Thoracic aorta (tissue), 2 donors: ENCODE measurements around the gene HOATZ. TPM values are rescaled to one million over a fixed set of nuclear protein-coding genes. Genes with fewer than 3 reads are reported as not detected.

Experiments used
- ATAC-seq: fragments of 150-250 bp; one replicate; pipeline ENCODE4 v1.8.0; 2017; ENCODE audit warnings: low read depth; ENCODE audit not compliant: insufficient number of reproducible peaks, low FRiP score
- DNase-seq: peaks from one replicate; pipeline ENCODE4 v3.0.0-alpha.2; 2020; ENCODE audit warnings: low spot score
- H3K27ac ChIP-seq, 2 donors: fragments of 200-600 bp; sonication (generic); 1 replicate in 1 of 2; 2 replicates in 1 of 2; pipeline ENCODE4 v1.5.1; 2016; ENCODE audit warnings: mild to moderate bottlenecking in 2 of 2, moderate library complexity in 2 of 2
- H3K27me3 ChIP-seq: fragments of 200-600 bp; sonication (generic); replicated peaks from 2 replicates; pipeline ENCODE4 v1.6.0; 2016; ENCODE audit warnings: mild to moderate bottlenecking; ENCODE audit not compliant: insufficient read depth
- H3K36me3 ChIP-seq: fragments of 200-600 bp; sonication (generic); one replicate; pipeline ENCODE4 v1.5.1; 2016
- H3K4me1 ChIP-seq, 2 donors: fragments of 200-600 bp; sonication (generic); 1 replicate in 1 of 2; 2 replicates in 1 of 2; pipeline versions ENCODE4 v1.5.1 to v1.6.0; 2016; ENCODE audit warnings: low read depth in 2 of 2, mild to moderate bottlenecking in 1 of 2; ENCODE audit not compliant: control insufficient read depth in 1 of 2
- H3K4me3 ChIP-seq: fragments of 200-600 bp; sonication (generic); 2 replicates; pipeline ENCODE4 v1.5.1; 2016; ENCODE audit warnings: mild to moderate bottlenecking
- H3K9me3 ChIP-seq: fragments of 200-600 bp; sonication (generic); 2 replicates; pipeline ENCODE4 v1.5.1; 2016
- CTCF ChIP-seq: fragments of 200-600 bp; sonication (generic); IDR thresholded peaks from one replicate; pipeline ENCODE4 v1.5.1; 2019; ENCODE audit warnings: antibody characterized with exemption
- total RNA-seq, 2 donors: library from RNA; depleted of rRNA; stranded (reverse); fragments of >200 nt; gene quantifications; one replicate each; pipeline versions ENCODE4 v1.1.0 to v1.2.3, GENCODE V29; 2016

HOATZ gene
- total RNA-seq, 2 donors from 2014 or later = not detected

DNA sequence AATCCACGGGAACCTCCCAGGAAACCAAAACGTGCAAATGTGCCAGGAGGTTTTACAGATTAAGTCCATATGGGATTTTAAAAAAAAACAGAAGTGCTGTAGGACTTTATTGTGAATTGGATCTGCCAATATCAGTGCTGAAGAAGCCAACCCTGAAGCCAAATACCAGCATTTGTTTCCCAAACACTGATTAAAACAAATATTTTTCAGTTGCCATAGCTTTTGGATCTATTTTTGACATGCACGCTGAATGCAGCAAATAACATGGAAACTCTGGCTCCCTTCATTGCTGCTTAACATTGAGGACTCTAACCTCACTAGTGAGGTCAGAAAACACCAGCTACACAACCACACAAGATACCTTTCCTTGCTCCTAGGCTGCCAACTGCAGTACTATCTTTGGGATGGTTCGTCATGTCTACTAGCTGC is 59.3 kb downstream of the HOATZ start:
- H3K27me3 ChIP-seq = no peaks in the 10 kb centered on the region
- ATAC-seq (no peak), DNase-seq (no peak)
- H3K4me1 ChIP-seq = peaks cover 3 to 7% of the 10 kb centered on the region in 2 donors
- H3K27ac ChIP-seq = peak overlapping the region in 1 of 2 donors; percentile 17
- no peak for TF ChIP-seq CTCF
- H3K36me3 ChIP-seq = no peaks in the 10 kb centered on the region
- no peaks in the 10 kb centered on the region for H3K9me3 ChIP-seq
- H3K4me3 ChIP-seq = peak overlapping the region; percentile 48

DNA sequence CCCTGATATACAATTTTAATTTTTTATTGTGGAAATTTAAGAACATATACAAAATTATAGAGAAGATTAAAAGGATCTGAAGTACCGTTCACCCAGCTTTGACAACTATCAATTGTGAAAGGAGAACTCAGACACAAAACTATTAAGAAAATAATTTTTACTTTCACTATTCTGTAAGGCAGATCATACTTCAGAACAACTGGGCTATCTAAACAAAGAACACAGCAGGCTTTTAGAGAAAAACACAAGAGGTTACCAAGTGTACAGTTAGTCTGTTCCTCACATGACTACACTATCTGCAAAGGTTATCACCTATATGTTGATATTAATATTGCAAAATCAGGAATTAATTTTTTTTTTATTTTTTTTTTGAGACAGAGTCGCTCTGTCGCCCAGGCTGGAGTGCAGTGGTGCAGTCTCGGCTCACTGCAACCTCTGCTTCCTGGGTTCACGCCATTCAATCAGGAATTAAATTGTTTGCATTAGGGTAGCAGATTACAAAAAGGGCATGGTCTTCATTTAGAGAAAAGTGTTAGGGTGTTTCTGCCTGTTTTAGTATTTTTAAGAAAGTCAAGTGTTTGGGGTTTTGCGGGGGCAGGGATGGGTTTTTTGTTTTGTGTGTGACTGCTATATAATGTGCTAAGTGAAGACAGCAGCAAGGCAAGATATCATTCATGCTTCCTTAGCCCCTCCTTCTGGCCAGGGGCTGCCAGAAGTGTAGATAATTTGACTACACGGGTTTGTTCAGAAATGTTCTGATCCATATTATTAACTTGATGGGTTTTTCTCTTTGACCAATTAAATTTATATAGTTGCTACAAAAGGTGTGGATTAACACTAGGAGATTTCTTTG is 60.0 kb downstream of the HOATZ start:
- DNase-seq = no peak
- Histone ChIP-seq H3K27ac (peak overlapping the region in 1 of 2 donors; percentile 17), H3K36me3 (no peaks in the 10 kb centered on the region), H3K27me3 (no peaks in the 10 kb centered on the region), H3K4me1 (peaks cover 3 to 7% of the 10 kb centered on the region in 2 donors), H3K9me3 (no peaks in the 10 kb centered on the region), H3K4me3 (peak overlapping the region; percentile 48)
- no peak for ATAC-seq
- TF ChIP-seq CTCF = no peak

GRCh38 chr11:111575740-111576139 is 61.2 kb downstream of the HOATZ start:
- TF ChIP-seq CTCF = no peak
- peaks cover 3 to 7% of the 10 kb centered on the region in 2 donors for H3K4me1 ChIP-seq
- ATAC-seq = no peak
- no peaks in the 10 kb centered on the region for H3K36me3 ChIP-seq
- no peak for DNase-seq
- H3K4me3 ChIP-seq = no peak overlapping the region
- H3K27ac ChIP-seq = no peak overlapping the region
- no peaks in the 10 kb centered on the region for H3K27me3 ChIP-seq
- H3K9me3 ChIP-seq = no peaks in the 10 kb centered on the region

GRCh38 chr11:111577821-111578220 is 63.2 kb downstream of the HOATZ start:
- Histone ChIP-seq H3K27ac (no peak overlapping the region), H3K27me3 (no peaks in the 10 kb centered on the region), H3K36me3 (no peaks in the 10 kb centered on the region), H3K9me3 (no peaks in the 10 kb centered on the region), H3K4me1 (peaks cover 3 to 7% of the 10 kb centered on the region in 2 donors), H3K4me3 (no peak overlapping the region)
- no peak for TF ChIP-seq CTCF
- ATAC-seq = no peak
- DNase-seq = no peak

- Histone ChIP-seq H3K27ac (no peak overlapping the region), H3K36me3 (no peaks in the 10 kb centered on the region), H3K27me3 (no peaks in the 10 kb centered on the region), H3K4me3 (no peak overlapping the region), H3K4me1 (no peaks in the 10 kb centered on the region), H3K9me3 (no peaks in the 10 kb centered on the region)
- TF ChIP-seq CTCF = no peak
- ATAC-seq (no peak), DNase-seq (no peak)
These were observed 66.8 kb downstream of the HOATZ start for GRCh38 chr11:111581341-111581740.
